Heart left ventricle (tissue), 13 donors: Measurements from ENCODE around the gene C12orf75.

Source experiments
- POLR2A ChIP-seq, 2 donors: fragments of 450-650 bp; IDR thresholded peaks; one replicate each; pipeline ENCODE4 v1.6.1; 2017; ENCODE audit warnings: antibody characterized with exemption in 2 of 2, mild to moderate bottlenecking in 2 of 2, moderate library complexity in 2 of 2
- TF ChIP-seq, protein P1 (sequence below), 12 donors: fragments of 200-600 bp; sonication (generic) in 4 of 12; IDR thresholded peaks; one replicate each; pipeline versions ENCODE4 v1.5.0 to v1.8.0; 2018 to 2022; ENCODE audit warnings: antibody characterized with exemption in 12 of 12, mild to moderate bottlenecking in 5 of 12
- donor health status: ischemic (EF 13 %, LVEDD 7.1; RV severe dilation, severe dysfunction).
- donor health status: DM: no; HTN: yes; CAD: no.
- donor health status: DM: no; HTN: no; CAD: no.
- donor health status: ischemic (EF 25% LVEDD 6.9; RV normal size, moderate dysfunction).
- donor health status: ischemic (EF 25% LVEDD 5.7; RV mildly dilated, moderate dysfunction).
- donor health status: ischemic (EF 35%, LVEDD 5.7; RV mildly dilated, moderate dysfunction).
- donor health status: nonischemic (EF 11% LVEDD 7.7; RV severe dilation, severe dysfunction).
- donor health status: DM: yes; HTN: yes; CAD: no.
- donor health status: PGD.
- donor health status: ischemic (EF 29% LVEDD 5.4; RV normal size, mild dysfunction).
- donor health status: nonischemic (EF 23%, LVEDD 6.1; RV moderate dilation, normal function).

DNA sequence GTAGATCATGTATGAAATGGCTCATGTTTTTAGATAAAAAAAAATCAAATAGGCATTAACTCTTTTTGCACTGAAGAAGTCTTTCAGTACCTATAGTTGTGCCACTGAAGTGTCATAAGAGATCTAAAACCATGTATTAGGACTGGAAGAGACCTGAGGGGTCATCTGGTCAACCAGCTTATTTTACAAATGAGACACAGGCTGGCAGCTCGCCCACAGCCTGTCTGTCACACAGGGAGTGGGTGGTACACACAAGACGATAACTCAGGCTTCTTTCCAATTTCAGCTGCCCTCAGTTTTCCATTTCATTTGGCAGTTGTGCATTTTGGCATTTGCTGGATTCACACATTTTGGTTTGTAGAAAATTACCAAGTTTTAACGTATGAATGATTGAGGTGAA lies 34.7 kb downstream of the C12orf75 start:
- TF ChIP-seq, protein P1, sequence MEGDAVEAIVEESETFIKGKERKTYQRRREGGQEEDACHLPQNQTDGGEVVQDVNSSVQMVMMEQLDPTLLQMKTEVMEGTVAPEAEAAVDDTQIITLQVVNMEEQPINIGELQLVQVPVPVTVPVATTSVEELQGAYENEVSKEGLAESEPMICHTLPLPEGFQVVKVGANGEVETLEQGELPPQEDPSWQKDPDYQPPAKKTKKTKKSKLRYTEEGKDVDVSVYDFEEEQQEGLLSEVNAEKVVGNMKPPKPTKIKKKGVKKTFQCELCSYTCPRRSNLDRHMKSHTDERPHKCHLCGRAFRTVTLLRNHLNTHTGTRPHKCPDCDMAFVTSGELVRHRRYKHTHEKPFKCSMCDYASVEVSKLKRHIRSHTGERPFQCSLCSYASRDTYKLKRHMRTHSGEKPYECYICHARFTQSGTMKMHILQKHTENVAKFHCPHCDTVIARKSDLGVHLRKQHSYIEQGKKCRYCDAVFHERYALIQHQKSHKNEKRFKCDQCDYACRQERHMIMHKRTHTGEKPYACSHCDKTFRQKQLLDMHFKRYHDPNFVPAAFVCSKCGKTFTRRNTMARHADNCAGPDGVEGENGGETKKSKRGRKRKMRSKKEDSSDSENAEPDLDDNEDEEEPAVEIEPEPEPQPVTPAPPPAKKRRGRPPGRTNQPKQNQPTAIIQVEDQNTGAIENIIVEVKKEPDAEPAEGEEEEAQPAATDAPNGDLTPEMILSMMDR (IDR thresholded peaks at IDR 0.05), result no peak
- no peak for TF ChIP-seq POLR2A (IDR thresholded peaks at IDR 0.05)
